HG03439 (cell line): ENCODE measurements around the gene CREBBP.
A peak's percentile ranks its signal among the peaks of the same experiment; 100 is the strongest.

Source experiments
- ATAC-seq: cut with Tn5 transposase; IDR thresholded peaks from one replicate; pipeline ENCODE4 v1.9.1; 2021; ENCODE audit warnings: mild to moderate bottlenecking, moderate library complexity; ENCODE audit not compliant: unreplicated experiment

Gene CREBBP

GRCh38 chr16:3879887-3880564 lies 487 bp downstream of the CREBBP start:
- ATAC-seq = peak; percentile 43

GRCh38 chr16:3879258-3879886 lies 1.1 kb downstream of the CREBBP start:
- ATAC-seq = peak; percentile 10

GRCh38 chr16:3878610-3879009 lies 1.9 kb downstream of the CREBBP start:
- no peak for ATAC-seq

GRCh38 chr16:3876695-3877094 lies 3.8 kb downstream of the CREBBP start:
- ATAC-seq = no peak

GRCh38 chr16:3876160-3876559 lies 4.4 kb downstream of the CREBBP start:
- ATAC-seq = no peak

GRCh38 chr16:3874794-3875692 lies 5.5 kb downstream of the CREBBP start:
- no peak for ATAC-seq

- no peak for ATAC-seq
Measured at GRCh38 chr16:3874242-3874641, 6.3 kb downstream of the CREBBP start.

- ATAC-seq = no peak
Measured at GRCh38 chr16:3873482-3874173, 6.9 kb downstream of the CREBBP start.

GRCh38 chr16:3872216-3872895 lies 8.2 kb downstream of the CREBBP start:
- no peak for ATAC-seq

GRCh38 chr16:3868967-3869366 lies 11.5 kb downstream of the CREBBP start:
- no peak for ATAC-seq

- no peak for ATAC-seq
Measured at GRCh38 chr16:3868556-3868955, 12.0 kb downstream of the CREBBP start.

GRCh38 chr16:3866703-3867431 lies 13.6 kb downstream of the CREBBP start:
- no peak for ATAC-seq

- no peak for ATAC-seq
Measured at GRCh38 chr16:3865241-3865640, 15.3 kb downstream of the CREBBP start.

GRCh38 chr16:3864562-3864961 lies 16.0 kb downstream of the CREBBP start:
- ATAC-seq = no peak

GRCh38 chr16:3863587-3863986 lies 16.9 kb downstream of the CREBBP start:
- no peak for ATAC-seq

- no peak for ATAC-seq
Measured at GRCh38 chr16:3861808-3862451, 18.6 kb downstream of the CREBBP start.

GRCh38 chr16:3859889-3860288 lies 20.6 kb downstream of the CREBBP start:
- no peak for ATAC-seq

GRCh38 chr16:3858801-3859200 lies 21.7 kb downstream of the CREBBP start:
- no peak for ATAC-seq
